ENCODE results near the gene TPK1. TPM values are rescaled to one million over a fixed set of nuclear protein-coding genes. Genes with fewer than 3 reads are reported as not detected.

Gene TPK1
- total and polyA plus RNA-seq, 8 donors, result 1.8 to 13.0 (median 4.3) TPM

DNA sequence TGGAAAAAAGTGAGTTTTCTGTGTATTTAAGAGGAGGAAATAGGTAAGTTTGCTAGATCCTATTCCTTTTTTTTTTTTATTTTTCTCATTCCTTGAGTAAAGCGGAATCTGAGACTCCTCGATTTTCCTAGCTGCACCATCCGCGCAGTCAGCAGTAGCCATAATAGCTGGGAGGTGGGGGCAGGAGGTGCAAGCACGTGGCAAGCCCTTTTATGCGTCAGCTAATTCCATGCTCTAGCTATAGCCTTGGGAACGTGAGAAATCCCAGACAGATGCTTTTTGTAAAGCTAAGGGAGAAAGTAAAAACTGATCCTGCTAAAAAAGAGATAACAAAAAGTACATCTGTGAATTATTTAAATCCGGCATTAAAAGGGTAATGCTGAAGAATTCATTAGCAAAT, 33.2 kb upstream of the TPK1 start:
- TF ChIP-seq, protein P1, sequence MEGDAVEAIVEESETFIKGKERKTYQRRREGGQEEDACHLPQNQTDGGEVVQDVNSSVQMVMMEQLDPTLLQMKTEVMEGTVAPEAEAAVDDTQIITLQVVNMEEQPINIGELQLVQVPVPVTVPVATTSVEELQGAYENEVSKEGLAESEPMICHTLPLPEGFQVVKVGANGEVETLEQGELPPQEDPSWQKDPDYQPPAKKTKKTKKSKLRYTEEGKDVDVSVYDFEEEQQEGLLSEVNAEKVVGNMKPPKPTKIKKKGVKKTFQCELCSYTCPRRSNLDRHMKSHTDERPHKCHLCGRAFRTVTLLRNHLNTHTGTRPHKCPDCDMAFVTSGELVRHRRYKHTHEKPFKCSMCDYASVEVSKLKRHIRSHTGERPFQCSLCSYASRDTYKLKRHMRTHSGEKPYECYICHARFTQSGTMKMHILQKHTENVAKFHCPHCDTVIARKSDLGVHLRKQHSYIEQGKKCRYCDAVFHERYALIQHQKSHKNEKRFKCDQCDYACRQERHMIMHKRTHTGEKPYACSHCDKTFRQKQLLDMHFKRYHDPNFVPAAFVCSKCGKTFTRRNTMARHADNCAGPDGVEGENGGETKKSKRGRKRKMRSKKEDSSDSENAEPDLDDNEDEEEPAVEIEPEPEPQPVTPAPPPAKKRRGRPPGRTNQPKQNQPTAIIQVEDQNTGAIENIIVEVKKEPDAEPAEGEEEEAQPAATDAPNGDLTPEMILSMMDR (IDR thresholded peaks at IDR 0.05), result no peak
- no peak for TF ChIP-seq POLR2AphosphoS5 (IDR thresholded peaks at IDR 0.05)
- no peak for TF ChIP-seq EP300 (IDR thresholded peaks at IDR 0.05)
- no peak for TF ChIP-seq POLR2A (IDR thresholded peaks at IDR 0.05)
- Histone ChIP-seq H3K27ac (no peak overlapping the region), H3K4me3 (no peak overlapping the region), H3K4me1 (no peaks in the 10 kb centered on the region), H3K36me3 (no peaks in the 10 kb centered on the region), H3K27me3 (peaks cover 0 to 4% (median 0%) of the 10 kb centered on the region in 3 donors), H3K9me3 (no peaks in the 10 kb centered on the region)
- 74 to 84% (median 77%) methylated on average over 8 of the region's 8 CpGs for WGBS, 5 donors
- DNase-seq, result no peak
- intact Hi-C loops (cut with DNase I; ENCODE audit: low total_unique reads), result no loop called here

DNA sequence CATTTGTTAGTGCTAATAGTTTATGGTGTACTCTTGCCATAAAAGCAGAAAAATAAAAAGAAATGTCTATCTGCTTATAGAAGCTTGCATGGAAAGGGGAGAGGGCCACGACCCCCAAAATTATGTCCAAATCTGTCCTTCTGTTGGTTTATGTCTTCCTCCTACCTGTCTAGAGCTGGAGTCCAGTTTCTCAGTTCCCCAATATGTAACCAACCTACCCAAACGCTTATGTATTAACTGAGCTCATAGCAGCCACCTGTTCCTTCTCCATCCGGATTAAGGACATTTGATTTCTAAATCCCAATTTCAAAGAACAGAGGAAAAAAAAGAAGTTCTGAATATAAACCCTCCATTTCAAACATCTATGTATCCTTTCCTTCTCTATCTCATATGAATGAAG, 30.3 kb upstream of the TPK1 start:
- WGBS, 5 donors, result 69 to 76% (median 73%) methylated on average over 3 of the region's 3 CpGs
- Histone ChIP-seq H3K9me3 (no peaks in the 10 kb centered on the region), H3K36me3 (no peaks in the 10 kb centered on the region), H3K27ac (no peak overlapping the region), H3K27me3 (peaks cover 0 to 4% (median 0%) of the 10 kb centered on the region in 3 donors), H3K4me3 (no peak overlapping the region), H3K4me1 (no peaks in the 10 kb centered on the region)
- TF ChIP-seq POLR2AphosphoS5 (IDR thresholded peaks at IDR 0.05) (no peak), POLR2A (IDR thresholded peaks at IDR 0.05) (no peak), EP300 (IDR thresholded peaks at IDR 0.05) (no peak)
- TF ChIP-seq, protein P1 (IDR thresholded peaks at IDR 0.05), result no peak
- intact Hi-C loops (cut with DNase I; ENCODE audit: low total_unique reads), result no loop called here
- DNase-seq, result no peak

DNA sequence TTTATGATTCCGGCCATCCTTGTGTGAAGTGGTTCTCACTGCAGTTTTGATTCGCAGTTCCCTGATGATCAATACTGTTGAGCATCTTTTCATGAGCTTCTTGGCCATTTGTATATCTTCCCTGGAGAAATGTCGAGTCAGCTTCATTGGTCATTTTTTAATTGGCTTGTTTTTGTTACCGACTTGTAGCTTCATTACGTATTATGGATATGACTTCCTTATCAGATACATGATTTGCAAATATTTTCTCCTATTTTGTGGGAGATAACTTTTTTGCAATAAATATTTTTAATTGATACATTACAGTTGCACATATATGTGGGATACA, 27.4 kb upstream of the TPK1 start:
- no peak for DNase-seq
- H3K9me3 ChIP-seq, result no peaks in the 10 kb centered on the region
- H3K27ac ChIP-seq, result no peak overlapping the region
- H3K36me3 ChIP-seq, result no peaks in the 10 kb centered on the region
- no peaks in the 10 kb centered on the region for H3K4me1 ChIP-seq
- 77 to 92% (median 89%) methylated on average over 5 of the region's 5 CpGs for WGBS, 5 donors
- H3K4me3 ChIP-seq, result no peak overlapping the region
- TF ChIP-seq POLR2A (IDR thresholded peaks at IDR 0.05) (no peak), POLR2AphosphoS5 (IDR thresholded peaks at IDR 0.05) (no peak), EP300 (IDR thresholded peaks at IDR 0.05) (no peak)
- TF ChIP-seq, protein P1 (IDR thresholded peaks at IDR 0.05), result no peak
- H3K27me3 ChIP-seq, result peaks cover 0 to under 1% (median 0%) of the 10 kb centered on the region in 3 donors
- intact Hi-C loops (cut with DNase I; ENCODE audit: low total_unique reads), result no loop called here

DNA sequence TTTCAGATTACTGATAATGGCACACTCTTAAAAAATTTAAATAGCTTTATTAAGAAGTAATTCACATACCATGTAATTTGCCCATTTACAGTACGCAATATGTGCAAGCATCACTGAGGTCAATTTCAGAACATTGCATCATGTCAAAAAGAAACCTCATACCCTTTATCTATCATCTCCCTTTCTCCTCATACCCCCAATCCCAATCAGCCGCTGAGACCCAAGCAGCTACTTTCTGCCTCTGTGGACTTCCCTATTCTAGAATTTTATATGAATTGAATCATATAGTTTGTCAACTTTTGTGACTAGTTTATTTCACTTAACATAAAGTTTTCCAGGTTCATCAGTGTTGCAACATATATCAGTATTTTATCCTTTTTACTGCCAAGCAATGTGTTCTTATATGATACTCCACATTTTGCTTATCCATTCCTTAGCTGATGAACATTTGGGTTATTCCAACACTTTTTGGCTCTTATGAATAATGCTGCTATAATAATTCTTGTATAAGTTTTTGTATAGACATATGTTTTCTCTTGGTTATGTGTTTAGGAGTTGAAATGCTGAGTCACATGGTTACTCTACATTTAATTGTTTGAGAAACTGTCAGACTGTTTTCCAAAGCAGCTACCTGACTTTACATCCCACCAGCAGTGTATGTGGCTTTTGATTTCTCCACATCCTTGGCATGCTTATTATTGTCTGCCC, 26.9 kb upstream of the TPK1 start:
- H3K27me3 ChIP-seq, result no peaks in the 10 kb centered on the region
- WGBS, 5 donors, result 77 to 95% (median 94%) methylated on average over 2 of the region's 2 CpGs

More for the DNA sequence above, 26.9 kb upstream of the TPK1 start:
- DNase-seq, result no peak
- no peaks in the 10 kb centered on the region for H3K36me3 ChIP-seq
- H3K9me3 ChIP-seq, result no peaks in the 10 kb centered on the region
- no peak overlapping the region for H3K4me3 ChIP-seq
- intact Hi-C loops (cut with DNase I; ENCODE audit: low total_unique reads), result no loop called here
- TF ChIP-seq, protein P1 (IDR thresholded peaks at IDR 0.05), result no peak
- TF ChIP-seq POLR2AphosphoS5 (IDR thresholded peaks at IDR 0.05) (no peak), EP300 (IDR thresholded peaks at IDR 0.05) (no peak), POLR2A (IDR thresholded peaks at IDR 0.05) (no peak)
- no peak overlapping the region for H3K27ac ChIP-seq
- H3K4me1 ChIP-seq, result no peaks in the 10 kb centered on the region
